GM21723 (cell line): Measurements from ENCODE around the gene CFLAR.
"Not testable (repeated sequence)": the region's sequence is repeated elsewhere in the genome, so short reads cannot be mapped to it uniquely, and the experiment has no call there.

Experiments
- ATAC-seq: cut with Tn5 transposase; IDR thresholded peaks from one replicate; pipeline ENCODE4 v1.9.1; 2021; ENCODE audit warnings: mild to moderate bottlenecking, moderate library complexity; ENCODE audit not compliant: unreplicated experiment

The CFLAR gene

DNA sequence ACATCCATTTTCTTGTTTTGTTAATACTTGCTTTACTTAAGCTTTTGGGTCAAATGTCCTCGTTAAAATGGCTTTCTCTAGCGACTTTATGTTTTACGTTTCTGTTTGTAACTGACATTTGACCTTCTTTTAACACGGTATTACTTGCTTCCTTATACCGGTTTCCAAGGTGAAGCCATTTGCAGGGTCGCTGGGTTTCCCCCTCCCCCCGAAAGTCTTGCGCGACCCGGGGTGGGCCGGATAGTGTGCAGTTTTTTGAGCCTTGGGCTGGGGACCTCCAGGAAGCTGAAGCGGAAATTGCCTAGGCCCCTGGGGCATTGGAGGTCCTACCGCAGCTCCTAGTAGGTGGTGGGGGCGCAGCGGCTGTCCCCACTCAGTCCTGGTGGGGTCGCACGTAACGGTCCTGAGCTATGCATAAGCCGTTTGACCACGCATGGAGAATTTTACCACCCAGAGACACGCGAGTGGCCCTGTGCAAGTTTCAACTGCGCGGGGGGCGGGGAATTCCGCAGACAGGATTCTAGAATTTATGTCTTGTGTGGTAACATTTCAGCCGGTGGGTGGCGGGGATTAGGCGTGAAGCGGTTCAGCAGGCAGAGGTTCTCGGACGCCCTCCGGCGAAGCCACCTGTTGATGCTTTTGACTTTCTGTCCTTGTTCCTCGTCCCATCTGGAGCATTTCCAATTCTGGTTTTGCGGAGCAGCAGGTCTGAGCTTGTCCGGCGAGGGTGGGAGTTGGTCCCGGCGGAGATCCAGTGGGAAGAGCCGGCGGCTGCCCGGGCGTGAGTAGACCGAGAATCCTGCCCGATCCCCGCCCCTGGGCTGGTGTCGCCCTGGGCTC, 2.4 kb downstream of the CFLAR start:
- ATAC-seq: peak; percentile 43

DNA sequence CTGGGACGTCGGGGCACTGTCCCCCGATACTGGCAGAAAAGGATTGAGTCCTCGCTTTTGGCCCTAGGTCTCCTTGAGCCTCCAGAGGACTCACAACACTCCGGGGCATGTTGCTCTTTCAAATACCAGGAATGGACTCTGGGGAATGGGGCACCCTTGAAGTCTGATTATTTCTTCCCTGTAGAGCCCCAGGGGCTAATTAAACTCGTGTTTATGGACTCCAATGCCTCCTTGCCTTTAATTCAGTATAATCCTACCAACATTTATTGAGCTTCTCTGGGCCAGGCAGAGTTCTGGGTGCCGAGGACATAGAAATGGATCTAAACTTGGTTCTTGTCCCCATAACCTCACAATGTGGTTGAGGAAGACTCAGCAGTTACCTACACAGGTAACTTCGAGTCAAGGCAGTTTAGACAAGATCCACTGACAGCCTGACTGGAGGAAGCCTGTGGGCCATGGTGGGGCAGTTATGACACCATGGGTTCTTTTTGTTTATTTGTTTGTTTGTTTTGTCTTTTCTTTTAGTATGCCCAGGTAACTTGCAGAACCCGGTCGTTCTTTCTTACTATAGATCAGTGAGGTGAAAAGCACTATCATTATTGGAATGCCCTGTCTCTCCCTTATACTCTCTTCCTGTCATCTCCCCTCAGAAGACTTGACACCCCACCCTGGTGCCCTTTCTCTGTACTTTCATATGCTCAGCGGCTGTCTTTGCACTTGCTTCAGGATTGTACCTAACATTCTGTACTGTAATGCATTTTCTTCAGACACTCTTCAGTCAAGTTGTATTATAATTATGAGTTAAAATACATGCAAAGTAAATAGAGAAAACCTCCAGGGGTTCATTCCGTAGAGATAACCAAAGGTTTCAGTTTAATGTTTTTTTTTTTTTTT, 3.2 kb downstream of the CFLAR start:
- ATAC-seq: peak; percentile 4

DNA sequence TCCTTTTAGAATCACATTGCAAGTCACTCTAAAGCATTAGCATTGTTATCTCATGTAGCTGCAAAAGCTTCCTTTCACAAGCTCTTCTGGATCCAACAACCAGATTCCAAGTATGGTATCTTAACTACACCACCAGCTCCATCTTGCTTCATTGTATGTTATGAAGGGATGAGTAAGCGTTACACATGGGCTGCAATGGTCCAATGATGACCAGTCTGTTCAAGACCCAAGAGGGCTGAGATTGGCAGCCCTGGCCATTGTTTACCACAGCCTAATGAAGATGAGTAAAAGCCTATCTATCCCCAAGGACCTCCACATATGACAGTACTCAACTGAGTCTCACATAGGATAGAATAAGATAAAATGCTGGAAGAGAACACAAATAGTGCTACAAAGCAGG, 6.3 kb downstream of the CFLAR start:
- no peak for ATAC-seq

DNA sequence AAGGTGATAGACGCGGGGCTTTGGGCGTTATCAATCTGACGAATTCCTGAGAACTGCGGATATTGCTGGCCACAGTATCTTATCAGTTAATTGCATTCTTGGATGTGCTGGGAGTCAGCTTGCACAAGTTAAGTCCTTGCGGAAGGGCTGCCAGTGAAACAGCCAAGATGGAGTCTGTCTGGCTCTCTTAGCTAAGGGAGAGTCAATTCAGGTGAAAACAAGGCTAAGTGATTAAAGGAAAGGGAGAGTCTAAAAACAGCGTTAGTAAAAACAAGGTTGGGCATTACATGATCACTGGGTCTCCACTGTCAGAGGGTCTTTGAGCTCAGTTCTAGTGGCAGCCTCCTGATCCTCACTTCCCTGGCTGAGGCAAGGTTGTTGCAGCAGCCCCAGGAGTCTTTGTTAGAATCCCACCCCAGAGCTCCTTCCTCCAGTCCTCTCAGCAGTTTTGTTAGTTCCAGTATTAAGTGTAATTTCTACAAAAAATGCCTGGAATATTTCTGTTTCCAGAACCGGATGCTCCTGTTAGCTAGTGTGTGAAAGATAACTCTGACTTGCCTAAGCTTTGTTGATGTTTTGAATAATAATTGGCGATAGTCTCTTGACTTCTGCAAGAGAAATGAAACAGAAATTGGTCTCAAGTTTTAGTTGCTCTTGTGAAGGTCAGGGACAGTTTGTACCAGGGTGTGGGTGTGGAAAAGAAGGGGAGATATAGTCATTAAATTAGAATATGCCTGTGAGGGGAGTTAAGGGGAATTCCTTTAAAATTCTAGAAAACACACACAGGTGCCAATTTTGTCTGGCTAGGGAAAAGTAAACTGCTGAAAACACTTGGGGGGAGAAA, 10.6 kb downstream of the CFLAR start:
- peak; percentile 28 for ATAC-seq

DNA sequence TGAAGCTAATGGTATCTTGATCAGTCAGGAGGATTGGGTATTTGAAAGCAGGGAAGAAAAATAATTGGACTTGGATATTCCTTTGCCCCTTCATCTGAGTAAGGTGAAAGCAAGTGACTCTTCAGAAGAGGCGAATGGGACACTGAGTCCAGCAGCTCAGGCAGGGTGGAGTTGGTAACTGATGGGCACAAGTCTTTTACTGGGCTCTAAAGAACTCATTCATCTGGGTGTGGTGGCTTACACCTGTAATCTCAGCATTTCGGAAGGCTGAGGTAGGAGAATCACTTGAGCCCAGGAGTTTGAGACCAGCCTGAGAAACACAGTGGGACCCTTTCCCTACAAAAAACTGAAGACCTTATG, 11.2 kb downstream of the CFLAR start:
- ATAC-seq: no peak

DNA sequence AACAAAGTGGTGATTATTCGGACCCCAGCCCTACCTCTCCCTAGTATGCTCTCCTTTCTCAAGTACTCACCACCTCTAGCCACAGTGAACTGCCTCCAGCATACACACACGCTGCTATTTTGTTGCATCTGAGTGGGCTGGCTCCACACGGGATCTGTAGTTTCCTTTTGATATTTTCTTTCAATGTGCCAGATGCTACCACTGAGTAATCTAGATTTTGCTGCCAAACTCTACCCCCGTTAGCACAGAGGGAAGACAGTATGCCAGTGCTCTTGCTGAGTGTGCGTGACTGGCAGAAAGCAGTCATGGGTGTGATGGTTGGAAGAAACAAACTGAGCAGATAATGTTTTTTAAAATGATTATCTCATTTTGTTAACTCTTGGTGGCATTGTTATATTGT, 11.6 kb downstream of the CFLAR start:
- no peak for ATAC-seq

DNA sequence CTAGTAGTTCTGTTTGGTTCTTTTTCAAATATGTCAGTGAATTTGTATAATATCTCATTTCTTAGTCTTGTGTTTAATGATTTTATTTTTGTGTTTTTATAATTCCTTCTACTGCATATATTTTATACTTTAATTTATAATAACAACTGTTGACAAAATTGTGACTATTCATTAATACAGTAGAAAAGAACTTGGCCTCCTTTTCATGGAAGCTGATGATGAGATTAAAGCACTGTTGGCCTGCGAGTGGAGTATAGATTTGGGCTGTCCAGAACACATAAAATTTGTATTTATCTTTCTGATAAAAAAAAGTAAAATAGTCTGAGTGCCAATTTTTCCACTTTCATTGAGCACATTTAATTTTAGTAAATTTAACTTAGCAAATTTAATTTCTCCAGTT, 12.1 kb downstream of the CFLAR start:
- no peak for ATAC-seq

DNA sequence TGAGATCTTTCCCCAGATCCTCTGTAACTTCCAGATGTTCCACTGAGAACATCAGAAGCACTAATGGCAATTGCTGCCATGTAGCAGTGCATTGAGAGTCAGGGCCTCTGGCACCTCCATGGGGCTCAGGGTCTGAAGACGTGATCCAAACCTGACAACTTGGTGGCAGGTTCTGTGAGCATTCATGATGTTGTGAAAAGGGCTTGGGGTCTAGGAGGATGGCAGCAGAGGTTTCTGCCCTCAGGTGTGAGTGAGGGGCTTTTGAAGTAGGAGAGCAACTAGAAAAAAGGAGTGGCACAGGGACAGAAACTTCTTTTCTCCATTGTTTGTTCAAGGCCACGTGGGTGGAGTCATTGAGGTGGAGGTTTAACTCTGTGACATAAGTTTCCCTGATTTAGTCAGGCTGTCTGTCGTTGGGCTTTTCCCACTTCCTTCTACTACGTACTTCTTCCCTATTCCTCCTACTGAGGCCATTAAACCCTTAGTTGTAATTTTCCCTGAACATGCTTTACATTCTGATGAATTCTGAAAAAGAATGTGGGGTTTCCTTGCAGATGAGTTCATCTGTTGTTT, 13.1 kb downstream of the CFLAR start:
- ATAC-seq: no peak

DNA sequence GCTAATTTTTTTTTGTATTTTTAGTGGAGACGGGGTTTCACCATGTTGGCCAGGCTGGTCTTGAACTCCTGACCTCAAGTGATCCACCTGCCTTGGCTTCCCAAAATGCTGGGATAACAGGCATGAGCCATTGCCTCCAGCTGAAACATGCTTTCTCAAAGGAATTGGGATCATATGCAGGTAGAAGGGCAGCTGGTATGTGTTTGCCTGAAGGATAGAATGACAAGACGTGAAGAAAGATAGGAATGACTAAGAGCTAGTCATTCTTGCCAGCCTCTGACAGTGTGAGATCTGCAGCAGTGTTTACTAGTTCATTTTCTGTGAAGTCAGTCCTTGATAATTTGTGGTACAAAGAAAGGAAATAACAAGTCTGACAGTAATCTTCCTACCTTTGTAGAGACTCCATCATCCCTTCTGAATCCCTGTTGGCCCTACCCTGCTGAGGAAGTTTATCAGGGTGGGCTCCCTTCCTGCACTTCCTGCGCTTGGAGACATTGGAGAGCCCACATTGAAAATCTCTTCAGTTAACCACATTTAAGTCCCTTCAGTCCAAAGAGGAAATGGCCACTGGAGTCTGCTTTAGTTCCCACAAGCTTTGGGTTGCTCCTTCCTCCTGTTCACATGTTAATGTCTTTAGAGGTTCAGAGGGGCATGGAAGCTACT, 14.7 kb downstream of the CFLAR start:
- ATAC-seq: no peak

DNA sequence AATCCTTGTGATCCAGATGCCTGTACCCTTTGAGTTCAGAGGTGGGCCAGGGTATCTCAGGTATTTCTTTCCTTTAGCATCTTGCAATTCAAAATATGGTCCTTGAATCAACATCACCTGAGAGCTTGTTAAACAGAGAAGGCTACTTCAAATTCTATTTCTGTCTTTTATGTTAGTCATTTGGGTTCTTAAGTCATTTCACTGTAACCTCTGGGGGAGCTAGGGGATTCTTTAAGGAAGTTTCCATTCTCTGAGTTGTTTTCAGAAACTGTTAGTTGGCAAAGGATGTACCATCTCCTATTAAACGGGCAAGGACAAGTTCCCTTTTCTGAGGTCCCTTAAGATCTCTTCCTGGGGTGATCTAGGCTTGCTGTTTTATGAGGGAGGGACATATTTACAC, 16.6 kb downstream of the CFLAR start:
- peak; percentile 31 for ATAC-seq

DNA sequence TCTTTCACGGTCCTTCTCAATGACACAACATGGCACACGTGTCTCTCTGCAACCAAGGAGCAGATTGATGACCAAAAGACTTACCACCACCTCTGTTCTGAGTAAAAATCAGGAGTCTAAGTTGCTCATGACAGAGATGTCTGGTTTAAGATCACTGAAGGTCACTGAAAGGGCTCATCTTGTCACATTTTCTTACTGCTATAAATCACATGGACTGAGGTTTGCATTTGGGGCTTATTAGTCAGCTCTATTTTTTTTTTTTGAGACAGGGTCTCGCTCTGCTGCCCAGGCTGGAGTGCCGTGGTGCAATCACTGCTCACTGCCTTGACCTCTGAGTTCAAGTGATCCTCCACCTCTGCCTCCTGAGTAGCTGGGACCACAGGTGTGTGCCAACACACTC, 19.4 kb downstream of the CFLAR start:
- no peak for ATAC-seq

DNA sequence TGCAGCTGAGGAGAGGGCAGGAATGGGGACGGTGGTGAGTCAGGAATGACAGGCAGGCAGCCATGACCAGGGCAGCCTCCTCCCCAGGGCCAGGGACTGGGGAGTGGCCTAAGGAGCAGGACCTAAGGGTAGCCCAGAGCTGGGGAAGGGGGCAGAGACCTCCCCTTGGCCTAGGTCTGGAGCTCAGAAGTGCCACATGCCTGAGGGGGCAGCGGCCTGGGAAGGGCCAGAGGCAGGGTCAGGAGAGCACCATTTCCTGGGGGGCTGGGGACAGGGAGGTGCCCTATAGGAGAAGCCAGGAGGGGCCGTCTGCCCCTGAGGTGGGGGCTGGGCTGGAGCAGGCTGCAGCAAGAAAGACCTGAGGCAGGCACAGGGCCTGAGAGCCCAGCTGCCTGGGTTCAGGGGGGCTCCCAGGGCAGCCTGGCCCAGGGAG, 20.9 kb downstream of the CFLAR start:
- no peak for ATAC-seq

DNA sequence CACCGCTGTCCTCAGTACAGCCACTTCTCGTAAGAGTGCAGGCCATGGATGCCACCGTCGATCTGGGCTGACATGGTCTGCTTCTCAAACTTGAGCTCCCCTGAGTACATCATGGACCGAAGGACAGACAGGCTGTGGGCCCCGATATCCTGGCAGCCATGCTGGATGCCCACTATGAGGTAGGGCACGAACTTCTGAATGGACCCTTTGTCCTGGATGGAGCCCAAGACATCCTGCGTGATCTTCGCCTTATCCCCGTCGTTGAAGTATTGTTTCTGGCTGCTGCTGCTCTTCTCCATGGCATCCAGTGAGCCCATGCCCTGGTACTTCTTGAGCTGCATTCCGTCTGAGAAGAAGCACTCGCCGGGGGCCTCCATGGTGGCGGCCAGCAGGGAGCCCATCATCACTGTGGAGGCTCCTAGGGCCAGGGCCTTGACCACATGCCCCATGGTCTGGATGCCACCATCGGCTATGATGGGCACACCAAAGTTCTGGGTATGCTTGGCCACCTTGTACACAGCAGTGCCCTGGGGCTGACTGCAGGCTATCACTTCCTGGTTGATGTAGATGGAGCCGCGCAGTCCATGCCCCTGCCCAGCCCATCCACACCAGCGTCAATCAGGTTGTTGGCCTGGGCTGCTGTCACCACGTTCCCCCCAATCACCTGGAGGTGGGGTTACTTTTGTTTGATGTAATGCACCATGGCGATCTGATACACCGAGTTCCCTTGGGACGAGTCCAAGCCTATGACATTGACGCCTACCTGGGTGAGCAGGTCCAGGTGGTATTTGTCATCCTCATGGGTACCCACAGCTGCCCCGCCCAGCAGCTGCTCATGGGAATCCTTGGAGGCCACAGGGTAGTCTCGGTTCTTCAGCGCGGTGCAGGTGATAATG, 21.8 kb downstream of the CFLAR start:
- ATAC-seq: no peak

DNA sequence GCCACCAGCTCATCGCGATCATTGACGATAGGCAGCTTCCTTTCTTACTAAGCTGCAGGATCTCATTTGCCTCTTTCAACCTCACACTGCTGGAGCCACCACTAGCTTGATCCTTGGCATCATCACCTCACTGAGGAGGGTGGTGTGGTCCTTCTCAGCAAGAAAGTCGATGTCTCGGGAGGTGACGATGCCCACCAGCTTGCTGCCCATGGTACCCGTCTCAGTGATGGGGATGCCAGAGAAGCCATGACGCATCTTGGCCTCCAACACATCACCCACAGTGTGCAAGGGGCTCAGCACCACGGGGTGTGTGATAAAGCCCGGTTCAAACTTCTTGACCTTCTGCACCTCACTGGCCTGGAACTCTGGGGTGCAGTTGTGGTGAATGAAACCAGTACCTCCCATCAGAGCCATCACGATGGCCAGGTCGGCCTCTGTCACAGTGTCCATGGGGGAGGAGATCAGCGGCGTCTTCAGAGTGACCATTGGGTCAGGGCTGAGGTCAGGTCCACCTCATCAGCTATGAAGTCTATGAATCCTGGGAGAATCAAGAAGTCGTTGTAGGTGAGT, 22.5 kb downstream of the CFLAR start:
- no peak for ATAC-seq

DNA sequence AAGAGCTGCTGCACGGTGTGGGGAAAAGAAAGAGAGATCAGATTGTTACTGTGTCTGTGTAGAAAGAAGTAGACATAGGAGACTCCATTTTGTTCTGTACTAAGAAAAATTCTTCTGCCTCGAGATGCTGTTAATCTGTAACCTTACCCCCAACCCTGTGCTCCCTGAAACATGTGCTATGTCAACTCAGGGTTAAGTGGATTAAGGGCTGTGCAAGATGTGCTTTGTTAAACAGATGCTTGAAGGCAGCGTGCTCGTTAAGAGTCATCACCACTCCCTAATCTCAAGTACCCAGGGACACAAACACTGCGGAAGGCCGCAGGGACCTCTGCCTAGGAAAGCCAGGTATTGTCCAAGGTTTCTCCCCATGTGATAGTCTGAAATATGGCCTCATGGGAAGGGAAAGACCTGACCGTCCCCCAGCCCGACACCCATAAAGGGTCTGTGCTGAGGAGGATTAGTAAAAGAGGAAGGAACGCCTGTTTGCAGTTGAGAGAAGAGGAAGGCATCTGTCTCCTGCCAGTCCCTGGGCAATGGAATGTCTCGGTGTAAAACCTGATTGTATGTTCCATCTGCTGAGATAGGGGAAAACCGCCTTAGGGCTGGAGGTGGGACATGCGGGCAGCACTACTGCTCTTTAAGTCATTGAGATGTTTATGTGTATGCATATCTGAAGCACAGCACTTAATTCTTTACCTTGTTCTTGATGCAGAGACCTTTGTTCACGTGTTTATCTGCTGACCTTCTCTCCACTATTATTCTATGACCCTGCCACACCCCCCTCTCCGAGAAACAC, 23.2 kb downstream of the CFLAR start:
- ATAC-seq: not testable (repeated sequence)

DNA sequence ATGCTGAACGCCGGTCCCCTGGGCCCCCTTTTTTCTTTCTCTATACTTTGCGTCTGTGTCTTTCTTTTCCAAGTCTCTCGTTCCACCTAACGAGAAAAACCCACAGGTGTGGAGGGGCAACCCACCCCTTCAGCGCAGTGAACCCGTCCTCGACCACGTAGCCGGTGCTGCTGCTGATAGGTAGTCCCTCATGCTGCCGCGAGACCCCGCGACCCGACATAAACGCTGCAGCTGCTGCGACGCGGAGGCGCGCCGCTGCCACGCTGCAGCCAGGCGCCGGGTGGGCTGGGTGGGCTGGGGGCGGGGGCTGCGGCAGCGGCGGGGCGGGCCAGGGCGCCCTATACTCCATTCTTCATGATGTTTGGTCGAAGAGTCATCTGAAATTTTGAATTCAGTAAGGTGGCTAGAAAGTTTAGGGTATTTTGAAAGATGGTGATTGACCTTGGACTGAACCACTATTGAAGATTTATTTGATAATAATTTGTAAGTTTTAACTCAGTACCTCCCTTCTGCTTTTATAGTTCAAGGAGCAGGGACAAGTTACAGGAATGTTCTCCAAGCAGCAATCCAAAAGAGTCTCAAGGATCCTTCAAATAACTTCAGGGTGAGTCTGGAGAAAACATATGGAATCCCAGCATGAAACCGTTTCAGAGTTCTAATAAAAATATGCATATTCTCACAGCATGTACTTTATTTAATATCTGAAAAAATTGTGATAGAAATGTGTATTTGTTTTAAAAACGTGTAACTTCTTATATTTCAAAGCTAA, 24.1 kb downstream of the CFLAR start:
- ATAC-seq: no peak
